GM21381 (cell line): ENCODE results near the gene PDE6B.

Source experiments
- ATAC-seq: cut with Tn5 transposase; IDR thresholded peaks from one replicate; pipeline ENCODE4 v1.9.1; 2021; ENCODE audit warnings: mild to moderate bottlenecking, moderate library complexity; ENCODE audit not compliant: unreplicated experiment

PDE6B gene

GRCh38 chr4:600850-601515 lies 24.4 kb upstream of the PDE6B start:
- no peak for ATAC-seq

- no peak for ATAC-seq
Observed at GRCh38 chr4:601612-602558, 23.5 kb upstream of the PDE6B start.

GRCh38 chr4:602559-602942 lies 22.8 kb upstream of the PDE6B start:
- no peak for ATAC-seq

- no peak for ATAC-seq
Observed at GRCh38 chr4:604131-604530, 21.2 kb upstream of the PDE6B start.

- ATAC-seq = no peak
Observed at GRCh38 chr4:605702-606425, 19.5 kb upstream of the PDE6B start.

- ATAC-seq = no peak
Observed at GRCh38 chr4:608236-608635, 17.1 kb upstream of the PDE6B start.

- ATAC-seq = no peak
Observed at GRCh38 chr4:609400-610050, 15.8 kb upstream of the PDE6B start.

GRCh38 chr4:610411-611261 lies 14.7 kb upstream of the PDE6B start:
- ATAC-seq = no peak

- no peak for ATAC-seq
Observed at GRCh38 chr4:612052-612748, 13.2 kb upstream of the PDE6B start.

- ATAC-seq = no peak
Observed at GRCh38 chr4:612749-613125, 12.6 kb upstream of the PDE6B start.

GRCh38 chr4:613126-613525 lies 12.2 kb upstream of the PDE6B start:
- no peak for ATAC-seq

- no peak for ATAC-seq
Observed at GRCh38 chr4:616091-616490, 9.3 kb upstream of the PDE6B start.

- ATAC-seq = no peak
Observed at GRCh38 chr4:616911-617643, 8.3 kb upstream of the PDE6B start.

GRCh38 chr4:617644-618641 lies 7.4 kb upstream of the PDE6B start:
- no peak for ATAC-seq

GRCh38 chr4:620201-620600 lies 5.2 kb upstream of the PDE6B start:
- ATAC-seq = no peak

GRCh38 chr4:620851-621261 lies 4.5 kb upstream of the PDE6B start:
- no peak for ATAC-seq

- no peak for ATAC-seq
Observed at GRCh38 chr4:621296-622070, 3.9 kb upstream of the PDE6B start.
